Measurements from ENCODE around the gene DIO2.

The DIO2 gene

GRCh38 chr14:80211153-80212022 is at the start of gene DIO2:
TSS of gene DIO2 (minus strand) at chr14:80211504. CDS start at chr14:80211472, 32 bp downstream.
- DNase-seq = no peak

- no peak for DNase-seq
These were observed 49.3 kb upstream of the DIO2 start for GRCh38 chr14:80260645-80261044.

DNA sequence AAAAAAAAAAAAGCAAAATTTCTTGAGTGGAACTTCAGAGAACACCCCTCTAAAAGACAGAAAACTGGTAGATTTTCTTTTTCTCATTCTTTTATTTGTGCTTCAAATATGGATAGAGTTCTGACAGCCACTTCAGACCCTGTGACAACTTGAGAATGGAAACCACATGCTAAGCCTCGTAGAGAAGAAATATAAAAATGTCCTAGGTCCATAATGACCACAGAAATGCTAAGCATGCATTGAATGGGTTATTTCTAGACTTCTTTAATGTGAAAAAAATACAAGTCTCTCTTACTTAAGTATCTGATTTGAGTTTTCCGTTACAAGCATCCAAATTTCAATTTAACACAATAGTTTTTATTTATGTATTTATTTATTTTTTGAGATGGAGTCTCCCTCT is 28.3 kb upstream of the DIO2 start:
- no peak for DNase-seq

DNA sequence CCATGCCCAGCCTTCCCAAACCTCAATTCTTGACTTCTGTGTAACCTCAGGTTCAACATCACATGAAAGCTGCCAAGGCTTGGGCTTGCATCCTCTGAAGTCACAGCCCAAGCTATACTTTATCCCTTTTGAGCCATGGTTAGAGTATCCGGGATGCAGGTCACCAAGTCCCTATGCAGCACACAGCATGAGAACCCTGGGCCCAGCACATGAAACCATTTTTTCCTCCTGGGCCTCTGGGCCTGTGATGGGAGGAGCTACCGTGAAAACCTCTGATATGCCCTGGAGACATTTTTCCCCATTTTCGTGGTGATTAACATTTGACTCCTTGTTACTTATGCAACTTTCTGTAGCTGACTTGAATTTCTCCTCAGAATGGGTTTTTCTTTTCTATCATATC is 25.8 kb upstream of the DIO2 start:
- DNase-seq = no peak

GRCh38 chr14:80233470-80234089 is 22.3 kb upstream of the DIO2 start:
- peak in 2 of 3 experiments; percentile 30 to 84 for DNase-seq

DNA sequence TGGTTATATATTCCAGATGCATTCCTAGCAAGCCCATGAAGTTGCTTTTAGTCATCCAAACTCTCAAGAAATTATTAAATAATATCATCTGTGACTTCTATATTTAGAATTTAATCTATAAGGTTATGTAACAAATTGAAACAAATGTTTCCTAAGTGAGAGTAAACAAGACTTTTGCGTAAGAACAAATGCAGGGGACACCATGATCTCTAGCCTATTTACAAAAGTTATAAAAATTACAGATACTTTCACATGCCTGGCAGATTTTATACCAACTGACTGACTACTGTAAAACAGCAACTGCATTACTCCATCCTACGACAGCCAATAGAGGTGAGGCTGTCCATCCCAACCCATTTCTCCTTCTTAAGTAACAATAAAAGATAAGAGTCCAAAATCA is 20.4 kb upstream of the DIO2 start:
- no peak for DNase-seq

DNA sequence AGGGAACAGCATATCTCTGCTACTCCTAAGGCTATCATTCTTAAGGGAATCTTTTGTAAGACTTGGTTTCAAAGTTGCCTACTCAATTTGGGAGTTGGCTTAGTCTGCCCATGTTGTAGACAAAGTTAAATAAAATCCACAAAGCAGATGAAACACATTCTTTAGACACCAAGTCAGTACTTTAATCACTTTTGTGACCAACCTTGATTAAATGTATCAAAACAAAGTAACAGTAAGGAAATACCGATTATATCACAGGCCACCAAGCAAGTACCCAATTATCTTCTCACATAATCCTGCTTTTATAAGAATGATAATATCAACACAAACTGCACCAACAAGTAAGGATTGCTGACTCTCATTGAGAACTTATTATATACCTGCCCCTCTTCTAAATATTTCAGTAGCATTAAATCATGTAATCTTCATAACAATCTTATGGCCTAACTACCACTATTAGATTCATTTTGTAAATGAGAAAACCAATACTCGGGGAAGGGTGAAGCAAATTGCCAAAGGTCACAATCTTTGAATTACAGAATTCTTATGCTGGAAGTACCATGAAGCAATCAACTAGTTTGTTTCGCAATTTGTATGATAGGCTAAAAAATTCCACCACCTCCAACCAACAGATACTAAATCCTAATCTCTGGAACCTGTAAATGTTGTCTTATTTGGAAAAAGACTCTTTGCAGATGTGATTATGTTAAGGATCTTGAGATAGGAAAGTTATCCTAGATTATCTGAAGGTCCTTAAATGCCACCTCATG is 12.6 kb upstream of the DIO2 start:
- no peak for DNase-seq

DNA sequence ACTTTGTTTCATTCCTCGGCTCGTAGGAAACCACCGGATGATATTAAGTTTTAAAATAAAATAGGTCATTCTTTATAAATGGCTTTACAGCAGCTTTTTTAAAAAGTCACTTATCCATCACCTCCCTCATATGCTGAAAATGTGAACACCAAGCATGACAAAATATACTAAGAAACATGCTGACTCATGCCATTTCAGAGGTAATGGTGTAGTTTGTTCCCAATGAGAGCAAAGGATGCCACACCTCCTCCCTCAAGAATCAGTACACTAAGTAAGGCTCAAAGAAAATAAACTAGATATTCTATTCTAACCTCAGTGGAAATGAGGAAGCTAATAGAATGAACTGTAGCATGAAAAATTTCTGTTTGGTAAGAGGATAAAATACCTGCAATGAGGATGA is 5.5 kb upstream of the DIO2 start:
- no peak for DNase-seq

- peak in 1 of 3 experiments; percentile 83 for DNase-seq
These were observed 4.7 kb upstream of the DIO2 start for GRCh38 chr14:80215756-80216581.

GRCh38 chr14:80215081-80215480 is 3.8 kb upstream of the DIO2 start:
- no peak for DNase-seq

DNA sequence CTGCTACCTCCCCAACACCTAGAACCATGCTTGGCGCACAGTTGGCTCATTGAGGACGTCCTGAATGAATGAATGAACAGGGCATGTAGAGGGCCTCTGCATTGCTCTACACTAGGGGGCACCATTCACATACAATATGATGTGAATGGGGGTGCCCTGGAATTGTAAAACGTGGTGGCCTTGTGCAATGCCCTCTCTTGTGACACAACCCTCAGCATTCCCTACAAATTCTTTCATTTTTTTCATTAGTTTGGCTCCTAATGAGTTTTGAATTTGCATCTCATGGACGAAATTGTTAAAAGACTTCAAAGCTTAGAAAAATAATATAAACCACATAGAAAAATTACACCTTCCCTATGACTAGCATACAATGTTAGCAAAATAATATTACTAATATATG is 2.3 kb upstream of the DIO2 start:
- DNase-seq = peak; percentile 16 to 29 (median 19)

DNA sequence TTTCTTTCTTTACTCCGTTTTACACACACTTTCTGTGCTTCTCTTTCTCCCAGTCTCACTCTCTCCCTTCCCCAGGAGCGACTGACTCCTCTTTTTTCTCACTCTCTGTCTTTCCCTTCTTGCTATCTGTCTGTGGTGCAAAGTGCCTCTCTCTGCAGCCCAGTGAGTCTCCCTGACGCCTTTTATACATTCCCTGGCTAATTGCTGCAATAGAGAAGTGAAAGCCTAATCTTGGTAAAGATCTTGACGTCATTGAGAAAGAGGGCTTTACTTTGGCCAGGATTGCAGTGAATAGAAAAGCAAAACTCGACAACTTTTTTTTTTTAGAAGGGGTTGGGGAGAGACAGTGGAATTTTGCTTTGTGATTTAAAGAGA is 706 bp upstream of the DIO2 start:
- no peak for DNase-seq

- peak in 1 of 3 experiments; percentile 18 for DNase-seq
These were observed 2.8 kb downstream of the DIO2 start for GRCh38 chr14:80208461-80208860.

GRCh38 chr14:80206351-80207080 is 4.8 kb downstream of the DIO2 start:
- DNase-seq = no peak

- no peak for DNase-seq
These were observed 8.3 kb downstream of the DIO2 start for GRCh38 chr14:80202888-80203562.

GRCh38 chr14:80200093-80200492 is 11.2 kb downstream of the DIO2 start:
- DNase-seq = no peak

GRCh38 chr14:80188571-80188970 is 22.7 kb downstream of the DIO2 start:
- DNase-seq = no peak

- no peak for DNase-seq
These were observed 25.0 kb downstream of the DIO2 start for GRCh38 chr14:80186301-80186800.

GRCh38 chr14:80176893-80177292 is 34.4 kb downstream of the DIO2 start:
- DNase-seq = no peak

- DNase-seq = no peak
These were observed 38.8 kb downstream of the DIO2 start for GRCh38 chr14:80172375-80173051.

Measured in NCI-H1417 (cell line).